ENCODE data around the gene CXorf38. TPM values are rescaled to one million over a fixed set of nuclear protein-coding genes. Genes with fewer than 3 reads are reported as not detected.
"Not testable (repeated sequence)": the region's sequence is repeated elsewhere in the genome, so short reads cannot be mapped to it uniquely, and the experiment has no call there.

Gene CXorf38
- total RNA-seq, 1 experiment from 2014 or later: 10.5 TPM

DNA sequence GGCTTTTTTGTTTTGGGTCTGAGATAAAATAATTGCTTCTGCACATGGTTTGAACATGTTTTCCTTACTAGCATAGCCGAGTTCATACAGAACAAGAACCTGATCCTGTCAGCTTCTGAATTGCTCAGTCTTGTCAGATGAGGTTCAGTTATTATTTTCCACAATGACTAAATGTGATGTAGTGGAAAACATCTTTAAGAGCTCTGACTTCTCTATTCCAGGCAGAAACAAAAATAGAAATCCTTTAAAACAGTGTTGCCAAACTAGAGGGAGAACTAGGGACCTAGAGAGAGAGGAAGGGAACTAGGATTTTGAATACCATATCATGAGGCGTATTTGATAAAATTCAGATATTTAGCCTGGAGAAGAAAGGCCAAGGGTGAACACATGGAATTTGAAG, 64.5 kb downstream of the CXorf38 start:
- no peak overlapping the region for H3K9ac ChIP-seq (ENCODE audit: extremely low read depth, insufficient read length, low read length)
- no peak overlapping the region for H3K4ac ChIP-seq (ENCODE audit: low read depth, low read length)
- no peak overlapping the region for H2AFZ ChIP-seq (ENCODE audit: low read length)
- no peak overlapping the region for H4K91ac ChIP-seq (ENCODE audit: insufficient read length, low read depth, low read length)
- no peak overlapping the region for H3T11ph ChIP-seq (ENCODE audit: low read length)
- peaks cover 57 to 60% of the 10 kb centered on the region in 2 experiments for H3K9me3 Mint-ChIP-seq
- H2AK5ac ChIP-seq (ENCODE audit: insufficient read length, low read length): no peak overlapping the region
- peaks cover 10% of the 10 kb centered on the region; the same call in 1 of the 2 replicates for H3K79me2 ChIP-seq (ENCODE audit: insufficient read depth, low read length)
- H3K27ac Mint-ChIP-seq: no peak overlapping the region
- H3K9me3 ChIP-seq (ENCODE audit: control insufficient read depth, low read depth, low read length): no peaks in the 10 kb centered on the region
- no peak for DNase-seq
- no peak overlapping the region for H4K5ac ChIP-seq (ENCODE audit: insufficient read length, low read depth, low read length)
- no peaks in the 10 kb centered on the region for H4K20me1 ChIP-seq (ENCODE audit: control insufficient read depth, insufficient read depth, insufficient read length)
- no peaks in the 10 kb centered on the region for H3K4me1 ChIP-seq (ENCODE audit: insufficient read depth, low read length)
- H3K4me3 Mint-ChIP-seq: no peak overlapping the region
- H3K36me3 Mint-ChIP-seq (ENCODE audit: insufficient read depth in 1 of 3, low read depth in 3 of 3): peaks cover 0 to 4% (median 0%) of the 10 kb centered on the region in 3 experiments; a peak in 2 of 7 replicates
- H2BK15ac ChIP-seq (ENCODE audit: low read depth, low read length): no peak overlapping the region
- no peak overlapping the region for H3K4me2 ChIP-seq (ENCODE audit: insufficient read depth, insufficient read length, low read length)
- H2BK20ac ChIP-seq (ENCODE audit: low read depth, low read length, poor library complexity, severe bottlenecking): no peak overlapping the region
- no peak overlapping the region for H2BK5ac ChIP-seq (ENCODE audit: insufficient read length, low read length)
- no peak overlapping the region for H3K56ac ChIP-seq (ENCODE audit: insufficient read length, low read depth, low read length)
- H2BK12ac ChIP-seq (ENCODE audit: insufficient read length, low read depth, low read length): no peak overlapping the region
- H3K27ac ChIP-seq (ENCODE audit: insufficient read length, low read depth, low read length): no peak overlapping the region
- H4K8ac ChIP-seq (replicated peaks; ENCODE audit: insufficient read length, low read depth, low read length): no peak overlapping the region
- H3K27me3 Mint-ChIP-seq (ENCODE audit: low read depth): peaks cover 2% of the 10 kb centered on the region
- peaks cover 6% of the 10 kb centered on the region for H3K79me1 ChIP-seq (ENCODE audit: insufficient read depth, low read depth, low read length, poor library complexity, severe bottlenecking)
- no peak overlapping the region for H3K18ac ChIP-seq (ENCODE audit: insufficient read length, low read depth, low read length)
- no peak for TF ChIP-seq CTCF (conservative IDR thresholded peaks at IDR 0.05)
- H3K23ac ChIP-seq (ENCODE audit: insufficient read length, low read depth, low read length): no peak overlapping the region
- peaks cover 4% of the 10 kb centered on the region for H3K23me2 ChIP-seq (ENCODE audit: insufficient read length, low read depth, low read length, poor library complexity, severe bottlenecking)
- no peaks in the 10 kb centered on the region for H3K27me3 ChIP-seq (ENCODE audit: insufficient read depth, low read length)
- H2BK120ac ChIP-seq (ENCODE audit: low read depth, low read length, poor library complexity, severe bottlenecking): no peak overlapping the region
- H3K4me1 Mint-ChIP-seq: peaks cover 7 to 10% of the 10 kb centered on the region in 2 experiments; a peak in 3 of 4 replicates
- H3K14ac ChIP-seq (ENCODE audit: insufficient read depth, low read length): no peak overlapping the region
- no CpG with 5 or more reads among the region's 2 CpGs for WGBS (ENCODE audit: extremely low coverage, insufficient read length, low lambda C conversion rate)

GRCh38 chrX:40582178-40582577, 65.2 kb downstream of the CXorf38 start:
- WGBS (ENCODE audit: extremely low coverage, insufficient read length, low lambda C conversion rate): no CpG with 5 or more reads among the region's 13 CpGs
- not testable (repeated sequence) for H3K18ac ChIP-seq (ENCODE audit: insufficient read length, low read depth, low read length)

More at GRCh38 chrX:40582178-40582577, 65.2 kb downstream of the CXorf38 start:
- not testable (repeated sequence) for H3K23ac ChIP-seq (ENCODE audit: insufficient read length, low read depth, low read length); H3T11ph ChIP-seq (ENCODE audit: low read length); H3K23me2 ChIP-seq (ENCODE audit: insufficient read length, low read depth, low read length, poor library complexity, severe bottlenecking); H3K4me1 ChIP-seq (ENCODE audit: insufficient read depth, low read length); H3K27me3 ChIP-seq (ENCODE audit: insufficient read depth, low read length); H4K20me1 ChIP-seq (ENCODE audit: control insufficient read depth, insufficient read depth, insufficient read length); H3K4me1 Mint-ChIP-seq; H2BK5ac ChIP-seq (ENCODE audit: insufficient read length, low read length); H3K27ac Mint-ChIP-seq; H4K8ac ChIP-seq (replicated peaks; ENCODE audit: insufficient read length, low read depth, low read length); H4K5ac ChIP-seq (ENCODE audit: insufficient read length, low read depth, low read length); H4K91ac ChIP-seq (ENCODE audit: insufficient read length, low read depth, low read length); H3K27ac ChIP-seq (ENCODE audit: insufficient read length, low read depth, low read length); H3K79me1 ChIP-seq (ENCODE audit: insufficient read depth, low read depth, low read length, poor library complexity, severe bottlenecking); H3K79me2 ChIP-seq (ENCODE audit: insufficient read depth, low read length); H3K27me3 Mint-ChIP-seq (ENCODE audit: low read depth); H3K56ac ChIP-seq (ENCODE audit: insufficient read length, low read depth, low read length); H2AFZ ChIP-seq (ENCODE audit: low read length); H2BK20ac ChIP-seq (ENCODE audit: low read depth, low read length, poor library complexity, severe bottlenecking); H2BK120ac ChIP-seq (ENCODE audit: low read depth, low read length, poor library complexity, severe bottlenecking); H3K14ac ChIP-seq (ENCODE audit: insufficient read depth, low read length); H3K4ac ChIP-seq (ENCODE audit: low read depth, low read length); H3K36me3 Mint-ChIP-seq (ENCODE audit: insufficient read depth in 1 of 3, low read depth in 3 of 3); H3K9me3 ChIP-seq (ENCODE audit: control insufficient read depth, low read depth, low read length); H2BK15ac ChIP-seq (ENCODE audit: low read depth, low read length); H2BK12ac ChIP-seq (ENCODE audit: insufficient read length, low read depth, low read length); DNase-seq; H3K9ac ChIP-seq (ENCODE audit: extremely low read depth, insufficient read length, low read length); H2AK5ac ChIP-seq (ENCODE audit: insufficient read length, low read length)
- peak overlapping the region; percentile 80 for H3K4me2 ChIP-seq (ENCODE audit: insufficient read depth, insufficient read length, low read length)
- Mint-ChIP-seq H3K4me3 (peak overlapping the region; percentile 78 to 83; a peak in 4 of 5 replicates), H3K9me3 (peaks cover 60 to 63% of the 10 kb centered on the region in 2 experiments)
